ENCODE measurements around the gene NIBAN1. TPM values are rescaled to one million over a fixed set of nuclear protein-coding genes. Genes with fewer than 3 reads are reported as not detected.
"Not testable (repeated sequence)": the region's sequence is repeated elsewhere in the genome, so short reads cannot be mapped to it uniquely, and the experiment has no call there.

The NIBAN1 gene
- total and polyA plus RNA-seq, 7 experiments from 2014 or later: 0.20 to 41.6 (median 2.3) TPM

GRCh38 chr1:184957901-184958300 is 16.4 kb downstream of the NIBAN1 start:
- H3K27ac Mint-ChIP-seq; H3K9me3 ChIP-seq (ENCODE audit: control insufficient read depth in 2 of 3, low read length in 3 of 3); DNase-seq; H3K9me3 Mint-ChIP-seq; H3K36me3 Mint-ChIP-seq; H3K4me1 ChIP-seq (ENCODE audit: control insufficient read depth in 2 of 2, insufficient read depth in 2 of 2, low read length in 2 of 2); intact Hi-C loops (cut with micrococcal nuclease); H3K4me3 ChIP-seq (ENCODE audit: low read length); H3K27ac ChIP-seq (ENCODE audit: low read depth, low read length); H3K4me3 Mint-ChIP-seq; H3K36me3 ChIP-seq (ENCODE audit: control insufficient read depth in 2 of 3, insufficient read depth in 3 of 3, low read length in 3 of 3); ATAC-seq; POLR2A ChIA-PET; H3K27me3 ChIP-seq (ENCODE audit: control insufficient read depth in 2 of 2, insufficient read depth in 2 of 2, low read length in 2 of 2): not testable (repeated sequence)
- CTCF ChIA-PET: interaction anchor here (1.5 kb wide), 1 partner anchor 22 kb away, joined by 4 read pairs; no protein-coding TSS in a partner anchor
- H3K4me1 Mint-ChIP-seq: peaks cover 0 to 15% (median 0%) of the 10 kb centered on the region in 7 donors
- peaks cover 0 to 10% (median 3%) of the 10 kb centered on the region in 5 donors for H3K27me3 Mint-ChIP-seq

GRCh38 chr1:184956999-184957700 is 17.2 kb downstream of the NIBAN1 start:
- CTCF ChIA-PET: interaction anchor here (1.5 kb wide), 1 partner anchor 22 kb away, joined by 4 read pairs; no protein-coding TSS in a partner anchor
- POLR2A ChIA-PET: no interaction called here

GRCh38 chr1:184954232-184954995 is 19.9 kb downstream of the NIBAN1 start:
- peaks cover 0 to 12% (median 0%) of the 10 kb centered on the region in 5 donors for H3K36me3 Mint-ChIP-seq
- no peak for ATAC-seq
- H3K27me3 ChIP-seq (ENCODE audit: control insufficient read depth in 2 of 2, insufficient read depth in 2 of 2, low read length in 2 of 2): no peaks in the 10 kb centered on the region
- no peaks in the 10 kb centered on the region for H3K9me3 Mint-ChIP-seq
- CTCF ChIA-PET: no interaction called here
- intact Hi-C loops (cut with micrococcal nuclease): loop anchor here in 1 of 2 donors (2.0 kb wide), 1 partner anchor 18 kb away; no protein-coding TSS in a partner anchor
- peak overlapping the region in 1 of 9 donors; percentile 20 for H3K27ac Mint-ChIP-seq
- no peak overlapping the region for H3K4me3 ChIP-seq (ENCODE audit: low read length)
- DNase-seq: no peak
- H3K4me1 ChIP-seq (ENCODE audit: control insufficient read depth in 2 of 2, insufficient read depth in 2 of 2, low read length in 2 of 2): peaks cover 0 to 10% of the 10 kb centered on the region in 2 donors
- H3K4me3 Mint-ChIP-seq: peak overlapping the region in 1 of 10 donors; percentile 33
- peaks cover 0 to 2% (median 0%) of the 10 kb centered on the region in 5 donors for H3K27me3 Mint-ChIP-seq
- H3K36me3 ChIP-seq (ENCODE audit: control insufficient read depth in 2 of 3, insufficient read depth in 3 of 3, low read length in 3 of 3): no peaks in the 10 kb centered on the region
- no peaks in the 10 kb centered on the region for H3K9me3 ChIP-seq (ENCODE audit: control insufficient read depth in 2 of 3, low read length in 3 of 3)
- no peak overlapping the region for H3K27ac ChIP-seq (ENCODE audit: low read depth, low read length)
- peaks cover 0 to 15% (median 0%) of the 10 kb centered on the region in 7 donors for H3K4me1 Mint-ChIP-seq
- POLR2A ChIA-PET: no interaction called here

More at GRCh38 chr1:184956999-184957700, 17.2 kb downstream of the NIBAN1 start:
- peaks cover 0 to 10% of the 10 kb centered on the region in 2 donors for H3K4me1 ChIP-seq (ENCODE audit: control insufficient read depth in 2 of 2, insufficient read depth in 2 of 2, low read length in 2 of 2)
- Mint-ChIP-seq H3K4me3 (no peak overlapping the region), H3K4me1 (peaks cover 0 to 15% (median 0%) of the 10 kb centered on the region in 7 donors), H3K36me3 (peaks cover 0 to 9% (median 0%) of the 10 kb centered on the region in 5 donors), H3K9me3 (peaks cover 0 to 3% (median 0%) of the 10 kb centered on the region in 11 donors), H3K27me3 (peaks cover 0 to 10% (median 3%) of the 10 kb centered on the region in 5 donors), H3K27ac (no peak overlapping the region)
- no peaks in the 10 kb centered on the region for H3K36me3 ChIP-seq (ENCODE audit: control insufficient read depth in 2 of 3, insufficient read depth in 3 of 3, low read length in 3 of 3)
- H3K4me3 ChIP-seq (ENCODE audit: low read length): no peak overlapping the region
- H3K9me3 ChIP-seq (ENCODE audit: control insufficient read depth in 2 of 3, low read length in 3 of 3): no peaks in the 10 kb centered on the region
- no peak for ATAC-seq
- intact Hi-C loops (cut with micrococcal nuclease): no loop called here
- H3K27ac ChIP-seq (ENCODE audit: low read depth, low read length): no peak overlapping the region
- no peaks in the 10 kb centered on the region for H3K27me3 ChIP-seq (ENCODE audit: control insufficient read depth in 2 of 2, insufficient read depth in 2 of 2, low read length in 2 of 2)
- no peak for DNase-seq

GRCh38 chr1:184953600-184954219 is 20.6 kb downstream of the NIBAN1 start:
- H3K4me1 Mint-ChIP-seq: peaks cover 0 to 15% (median 0%) of the 10 kb centered on the region in 7 donors
- peaks cover 0 to 2% (median 0%) of the 10 kb centered on the region in 5 donors for H3K27me3 Mint-ChIP-seq
- intact Hi-C loops (cut with micrococcal nuclease): loop anchor here in 1 of 2 donors (2.0 kb wide), 1 partner anchor 19 kb away; no protein-coding TSS in a partner anchor
- POLR2A ChIA-PET: no interaction called here
- ATAC-seq (peak; percentile 53), DNase-seq (no peak)
- no peak overlapping the region for H3K27ac ChIP-seq (ENCODE audit: low read depth, low read length)
- H3K9me3 ChIP-seq (ENCODE audit: control insufficient read depth in 2 of 3, low read length in 3 of 3): no peaks in the 10 kb centered on the region
- peak overlapping the region in 1 of 9 donors; percentile 44 for H3K27ac Mint-ChIP-seq
- H3K36me3 Mint-ChIP-seq: peaks cover 0 to 12% (median 0%) of the 10 kb centered on the region in 5 donors
- H3K27me3 ChIP-seq (ENCODE audit: control insufficient read depth in 2 of 2, insufficient read depth in 2 of 2, low read length in 2 of 2): no peaks in the 10 kb centered on the region
- H3K4me3 Mint-ChIP-seq: peak overlapping the region in 1 of 10 donors; percentile 33
- no peaks in the 10 kb centered on the region for H3K36me3 ChIP-seq (ENCODE audit: control insufficient read depth in 2 of 3, insufficient read depth in 3 of 3, low read length in 3 of 3)
- no peaks in the 10 kb centered on the region for H3K9me3 Mint-ChIP-seq
- CTCF ChIA-PET: no interaction called here
- H3K4me1 ChIP-seq (ENCODE audit: control insufficient read depth in 2 of 2, insufficient read depth in 2 of 2, low read length in 2 of 2): peaks cover 0 to 10% of the 10 kb centered on the region in 2 donors
- no peak overlapping the region for H3K4me3 ChIP-seq (ENCODE audit: low read length)

- peaks cover 0 to 10% of the 10 kb centered on the region in 2 donors for H3K4me1 ChIP-seq (ENCODE audit: control insufficient read depth in 2 of 2, insufficient read depth in 2 of 2, low read length in 2 of 2)
- CTCF ChIA-PET: no interaction called here
- H3K27ac ChIP-seq (ENCODE audit: low read depth, low read length): no peak overlapping the region
- peaks cover 0 to 2% (median 0%) of the 10 kb centered on the region in 5 donors for H3K27me3 Mint-ChIP-seq
- H3K4me3 Mint-ChIP-seq: no peak overlapping the region
- peaks cover 0 to 15% (median 0%) of the 10 kb centered on the region in 7 donors for H3K4me1 Mint-ChIP-seq
- H3K27ac Mint-ChIP-seq: no peak overlapping the region
- no peaks in the 10 kb centered on the region for H3K9me3 Mint-ChIP-seq
- no peaks in the 10 kb centered on the region for H3K36me3 ChIP-seq (ENCODE audit: control insufficient read depth in 2 of 3, insufficient read depth in 3 of 3, low read length in 3 of 3)
- no peaks in the 10 kb centered on the region for H3K27me3 ChIP-seq (ENCODE audit: control insufficient read depth in 2 of 2, insufficient read depth in 2 of 2, low read length in 2 of 2)
- no peak for DNase-seq
- H3K9me3 ChIP-seq (ENCODE audit: control insufficient read depth in 2 of 3, low read length in 3 of 3): no peaks in the 10 kb centered on the region
- POLR2A ChIA-PET: no interaction called here
- intact Hi-C loops (cut with micrococcal nuclease): no loop called here
- H3K36me3 Mint-ChIP-seq: peaks cover 0 to 12% (median 0%) of the 10 kb centered on the region in 5 donors
- ATAC-seq: no peak
- H3K4me3 ChIP-seq (ENCODE audit: low read length): no peak overlapping the region
These were observed 21.9 kb downstream of the NIBAN1 start for GRCh38 chr1:184952428-184952827.

- peaks cover 0 to 15% (median 0%) of the 10 kb centered on the region in 7 donors for H3K4me1 Mint-ChIP-seq
- H3K27me3 Mint-ChIP-seq: peaks cover 0 to 2% (median 0%) of the 10 kb centered on the region in 5 donors
- intact Hi-C loops (cut with micrococcal nuclease): no loop called here
- ChIA-PET POLR2A (no interaction called here), CTCF (no interaction called here)
- no peak overlapping the region for H3K4me3 ChIP-seq (ENCODE audit: low read length)
- H3K27ac Mint-ChIP-seq: peak overlapping the region in 1 of 9 donors; percentile 2
- H3K36me3 ChIP-seq (ENCODE audit: control insufficient read depth in 2 of 3, insufficient read depth in 3 of 3, low read length in 3 of 3): no peaks in the 10 kb centered on the region
- peaks cover 0 to 16% (median 0%) of the 10 kb centered on the region in 5 donors for H3K36me3 Mint-ChIP-seq
- H3K9me3 ChIP-seq (ENCODE audit: control insufficient read depth in 2 of 3, low read length in 3 of 3): no peaks in the 10 kb centered on the region
- no peaks in the 10 kb centered on the region for H3K27me3 ChIP-seq (ENCODE audit: control insufficient read depth in 2 of 2, insufficient read depth in 2 of 2, low read length in 2 of 2)
- H3K4me1 ChIP-seq (ENCODE audit: control insufficient read depth in 2 of 2, insufficient read depth in 2 of 2, low read length in 2 of 2): peaks cover 0 to 10% of the 10 kb centered on the region in 2 donors
- H3K4me3 Mint-ChIP-seq: no peak overlapping the region
- no peak overlapping the region for H3K27ac ChIP-seq (ENCODE audit: low read depth, low read length)
- H3K9me3 Mint-ChIP-seq: no peaks in the 10 kb centered on the region
- DNase-seq (no peak), ATAC-seq (no peak)
These were observed 22.5 kb downstream of the NIBAN1 start for GRCh38 chr1:184951788-184952187.
